Stimulated activated CD4-positive, alpha-beta T cell treated with anti-CD3 and anti-CD28 coated beads, Interleukin-4, amount 100 ng/mL, for 1 hour (primary cell): ENCODE measurements around the gene PLSCR2.
"Not testable (repeated sequence)": the region's sequence is repeated elsewhere in the genome, so short reads cannot be mapped to it uniquely, and the experiment has no call there.

Source experiments
- DNase-seq: peaks from one replicate; pipeline ENCODE4 v3.0.0-alpha.2; 2020

PLSCR2 gene

DNA sequence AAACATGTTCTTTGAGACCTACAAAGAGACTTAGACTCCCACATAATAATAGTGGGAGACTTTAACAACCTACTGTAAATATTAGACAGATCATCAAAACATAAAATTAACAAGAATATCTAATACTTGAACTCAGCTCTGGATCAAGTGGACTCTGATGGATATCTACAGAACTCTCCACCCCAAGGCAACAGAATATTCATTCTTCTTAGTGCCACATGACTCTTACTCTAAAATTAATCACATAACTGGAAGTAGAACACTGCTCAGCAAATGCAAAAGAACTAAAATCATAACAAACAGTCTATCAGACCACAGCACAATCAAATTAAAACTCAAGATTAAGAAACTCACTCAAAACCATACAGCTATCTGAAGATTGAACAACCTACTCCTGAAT, 15.9 kb upstream of the PLSCR2 start:
- no peak for DNase-seq

DNA sequence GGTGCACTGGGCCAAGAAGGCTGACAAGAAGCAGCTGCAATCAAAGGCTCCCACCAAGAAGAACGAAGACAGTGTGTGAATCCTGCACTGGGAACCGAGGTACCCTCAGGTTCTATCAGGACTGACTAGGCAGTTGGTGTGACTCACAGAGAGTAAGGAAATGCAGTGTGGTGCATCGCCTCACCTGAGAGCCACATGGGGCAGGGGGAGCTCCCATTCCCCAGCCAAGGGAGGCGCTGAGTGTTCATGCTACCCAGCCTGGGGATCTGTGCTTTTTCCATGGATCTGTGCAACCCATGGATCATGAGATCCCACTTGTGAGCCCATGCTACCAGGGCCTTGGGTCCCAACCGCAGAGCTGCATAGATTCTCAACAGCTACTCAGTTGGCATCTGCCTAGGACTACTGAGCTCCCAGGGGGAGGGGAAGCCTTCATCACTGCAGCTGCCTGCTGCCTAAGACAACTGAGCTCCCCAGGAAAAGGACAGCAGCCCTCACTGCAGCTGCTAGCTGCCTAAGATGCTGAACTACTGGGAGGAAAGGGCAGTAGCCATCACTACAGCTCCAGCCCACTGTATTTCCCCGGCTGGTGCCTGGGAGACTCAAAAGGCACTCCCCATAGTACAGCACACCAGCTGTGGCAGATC, 6.9 kb upstream of the PLSCR2 start:
- no peak for DNase-seq

DNA sequence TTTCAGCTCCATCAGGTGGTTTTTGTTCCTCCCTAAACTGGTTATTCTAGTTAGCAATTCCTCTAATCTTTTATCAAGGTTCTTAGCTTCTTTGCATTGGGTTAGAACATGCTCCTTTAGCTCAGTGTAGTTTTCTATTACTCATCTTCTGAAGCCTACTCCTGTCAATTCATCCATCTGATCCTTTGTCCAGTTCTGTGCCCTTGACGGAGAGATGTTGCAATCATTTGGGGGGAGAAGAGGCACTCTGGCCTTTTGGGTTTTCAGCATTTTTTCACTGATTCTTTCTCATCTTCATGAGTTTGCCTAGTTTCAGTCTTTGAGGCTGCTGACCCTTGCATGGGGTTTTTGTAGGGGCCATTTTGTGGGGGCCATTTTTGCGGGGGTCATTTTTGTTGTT, 5.6 kb upstream of the PLSCR2 start:
- DNase-seq: not testable (repeated sequence)

DNA sequence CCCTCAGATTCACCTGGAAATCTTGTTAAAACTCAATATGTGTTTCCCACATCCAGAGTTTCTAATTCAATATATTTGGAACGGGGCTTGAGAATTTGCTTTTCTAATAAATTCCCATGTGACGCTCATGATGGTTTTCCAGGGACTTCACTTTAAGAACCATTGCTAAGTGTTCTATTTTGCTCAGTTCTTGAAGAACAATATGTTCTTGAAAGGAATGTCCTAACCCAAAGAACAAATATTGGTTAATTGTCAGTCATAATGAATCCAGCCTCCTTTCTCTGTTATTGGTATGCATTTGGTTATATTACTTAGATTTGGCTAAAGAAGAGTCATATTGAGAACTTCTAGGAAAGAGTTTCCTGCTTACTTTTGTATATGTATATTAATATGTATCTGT, 4.4 kb upstream of the PLSCR2 start:
- no peak for DNase-seq

DNA sequence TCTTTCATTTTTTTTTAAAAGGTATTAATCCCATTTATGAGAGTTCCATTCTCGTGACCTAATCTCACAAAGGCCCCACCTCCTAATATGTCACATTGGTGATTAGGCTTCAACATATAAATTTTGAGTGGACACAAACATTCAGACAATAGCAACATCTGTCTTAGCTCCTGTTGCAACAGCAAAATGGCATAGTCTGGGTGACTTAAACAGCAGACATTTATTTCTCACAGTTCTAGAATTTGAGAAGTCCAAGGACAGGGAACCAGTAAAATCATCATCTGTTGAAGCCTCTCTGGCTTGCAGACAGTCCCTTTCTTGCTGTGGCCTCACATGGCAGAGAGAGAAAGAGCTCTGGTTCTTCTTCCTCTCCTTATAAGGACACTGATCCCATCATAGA, 3.2 kb upstream of the PLSCR2 start:
- DNase-seq: no peak

DNA sequence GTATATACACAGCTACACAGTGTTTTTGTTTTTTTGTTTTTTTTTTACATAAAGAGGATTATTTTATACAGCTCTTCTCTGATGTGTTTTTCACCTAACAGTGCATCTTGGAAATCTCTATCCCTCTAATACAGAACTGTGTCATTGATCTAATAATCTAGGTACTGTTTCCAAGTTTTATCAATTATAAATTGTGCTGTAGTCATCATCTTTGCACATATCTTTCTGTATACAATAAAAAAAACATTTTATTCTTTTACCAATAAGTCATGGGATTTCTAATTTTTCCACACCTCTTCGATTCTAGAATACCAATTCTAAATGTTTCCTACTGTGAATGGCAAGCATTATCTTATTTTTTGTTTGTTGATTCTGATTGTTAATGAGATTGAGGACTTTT, 1.7 kb upstream of the PLSCR2 start:
- DNase-seq: no peak

DNA sequence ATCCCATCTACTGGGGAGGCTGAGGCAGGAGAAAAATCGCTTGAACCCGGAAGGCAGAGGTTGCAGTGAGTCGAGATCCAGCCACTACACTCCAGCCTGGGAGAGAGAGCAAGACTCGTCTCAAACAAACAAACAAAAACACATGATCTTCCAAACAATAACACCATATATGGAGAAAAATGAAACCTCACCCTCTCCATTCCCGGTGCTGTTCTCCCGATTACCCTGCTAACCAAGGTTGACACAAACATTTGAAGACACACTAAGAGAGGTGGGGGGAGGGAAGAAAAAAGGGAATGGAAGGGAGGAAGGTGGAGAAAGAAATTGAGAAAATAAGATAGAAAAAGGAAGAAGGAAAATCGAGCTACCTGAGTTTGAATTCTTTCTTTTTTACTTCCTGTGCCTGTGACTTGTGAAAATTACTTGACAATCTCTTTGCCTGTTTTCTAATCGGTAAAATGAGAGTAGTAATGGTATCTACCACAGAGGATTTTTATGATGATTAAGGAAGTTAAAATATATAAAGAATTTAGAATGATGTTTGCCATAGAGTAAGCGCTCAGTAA, 1.1 kb upstream of the PLSCR2 start:
- no peak for DNase-seq

DNA sequence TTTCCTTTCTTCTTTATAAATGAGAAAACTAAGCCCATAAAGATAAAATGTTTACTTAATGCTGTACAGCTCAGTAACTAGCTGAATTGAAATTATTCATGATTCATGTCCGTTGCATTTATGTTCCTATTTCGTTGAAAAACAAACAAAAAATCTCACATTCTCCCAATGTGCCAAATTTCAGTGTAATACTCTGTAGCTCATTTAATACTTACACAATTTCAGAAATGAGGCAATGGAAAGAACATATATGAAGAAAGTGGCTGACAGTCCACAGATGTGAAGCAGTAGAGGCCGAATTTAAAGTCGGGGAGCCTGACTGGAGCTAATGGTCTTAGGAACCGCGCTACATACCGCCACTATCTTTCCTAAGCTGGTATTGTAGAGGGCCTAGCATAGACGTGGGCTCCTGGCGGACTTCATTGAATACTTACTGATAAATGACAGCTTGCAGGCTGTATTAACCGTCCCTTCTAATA, 651 bp downstream of the PLSCR2 start:
- no peak for DNase-seq

DNA sequence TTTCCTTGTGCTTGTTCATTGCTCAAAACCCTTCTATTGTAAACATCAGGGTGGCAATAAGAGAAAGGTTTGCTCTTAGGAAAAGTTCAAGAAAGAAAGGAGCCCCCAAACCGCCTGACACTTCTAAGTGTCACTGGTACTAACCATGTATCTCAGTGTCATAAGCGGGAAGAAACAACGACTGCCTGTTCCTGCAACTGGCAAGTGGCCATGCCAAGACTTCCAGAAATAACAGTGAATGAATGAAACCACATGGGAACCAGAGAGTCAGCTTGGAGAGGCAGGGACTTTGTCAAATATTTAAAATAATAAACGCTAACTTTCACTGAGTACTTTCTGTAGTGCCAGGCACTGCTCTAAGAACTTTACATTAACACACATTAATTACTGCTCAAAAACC, 1.1 kb downstream of the PLSCR2 start:
- no peak for DNase-seq

DNA sequence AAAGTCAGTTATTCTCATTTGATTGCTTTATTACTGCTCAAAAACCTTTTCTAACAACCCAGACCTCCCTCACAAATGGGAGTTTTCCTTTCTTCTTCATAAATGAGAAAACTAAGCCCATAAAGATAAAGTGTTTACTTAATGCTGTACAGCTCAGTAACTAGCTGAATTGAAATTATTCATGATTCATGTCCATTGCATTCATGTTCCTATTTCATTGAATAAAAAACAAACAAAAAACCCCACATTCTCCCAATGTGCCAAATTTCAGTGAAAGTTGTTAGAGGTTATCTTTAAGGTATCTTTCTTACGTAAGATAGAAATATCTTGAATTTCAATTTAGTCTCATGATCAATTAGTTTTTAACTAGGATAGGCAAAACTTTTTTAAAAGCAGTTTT, 2.8 kb downstream of the PLSCR2 start:
- DNase-seq: no peak

DNA sequence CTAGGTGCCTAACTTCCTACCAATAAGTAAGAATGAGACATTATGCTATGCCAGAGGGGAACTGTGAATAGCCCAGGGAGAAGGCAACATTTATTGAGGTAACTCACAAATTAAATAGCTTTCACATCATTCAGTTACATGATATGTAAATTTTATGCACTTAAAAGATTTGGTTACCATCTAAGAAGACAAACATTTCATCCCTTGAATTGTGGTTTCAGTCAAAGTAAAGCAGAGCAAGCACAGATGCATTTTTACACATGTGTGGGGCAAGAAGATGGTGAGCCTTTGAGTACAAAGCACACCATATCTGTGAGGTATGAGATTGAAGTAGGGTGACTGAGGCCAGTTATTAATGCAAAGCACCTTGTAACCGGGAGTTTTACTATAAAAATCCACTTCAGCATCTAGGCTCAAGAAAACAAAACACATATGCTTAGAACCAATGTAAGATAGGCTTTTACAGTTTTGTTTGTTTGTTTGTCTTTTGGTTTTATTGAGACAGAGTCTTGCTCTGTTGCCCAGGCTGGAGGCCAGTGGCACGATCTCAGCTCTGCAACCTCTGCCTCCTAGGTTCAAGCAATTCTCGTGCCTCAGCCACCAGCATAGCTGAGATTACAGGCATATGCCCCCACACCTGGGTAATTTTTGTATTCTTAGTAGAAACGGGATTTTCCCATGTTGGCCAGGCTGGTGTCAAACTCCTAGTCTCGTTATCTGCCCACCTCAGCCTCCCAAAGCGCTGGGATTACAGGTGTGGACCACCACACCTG, 3.5 kb downstream of the PLSCR2 start:
- no peak for DNase-seq

DNA sequence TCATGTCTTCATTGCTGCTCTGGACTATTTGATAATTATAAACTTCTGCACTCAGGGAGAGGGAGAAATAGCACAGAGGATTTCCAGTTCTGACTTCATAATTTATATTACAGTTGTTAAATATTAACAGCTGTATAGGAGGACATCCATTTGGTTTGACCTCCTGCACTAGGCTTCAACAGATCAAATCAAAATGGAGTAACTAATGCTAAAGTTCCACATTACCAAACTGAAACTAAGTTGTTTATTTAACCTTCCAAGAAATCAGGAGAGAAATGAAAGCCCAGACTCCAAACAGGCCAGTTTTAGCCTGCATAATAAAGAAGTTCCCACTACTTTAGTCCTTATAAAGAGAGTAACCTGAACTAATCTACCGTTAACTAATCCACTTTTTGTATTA, 4.6 kb downstream of the PLSCR2 start:
- no peak for DNase-seq

DNA sequence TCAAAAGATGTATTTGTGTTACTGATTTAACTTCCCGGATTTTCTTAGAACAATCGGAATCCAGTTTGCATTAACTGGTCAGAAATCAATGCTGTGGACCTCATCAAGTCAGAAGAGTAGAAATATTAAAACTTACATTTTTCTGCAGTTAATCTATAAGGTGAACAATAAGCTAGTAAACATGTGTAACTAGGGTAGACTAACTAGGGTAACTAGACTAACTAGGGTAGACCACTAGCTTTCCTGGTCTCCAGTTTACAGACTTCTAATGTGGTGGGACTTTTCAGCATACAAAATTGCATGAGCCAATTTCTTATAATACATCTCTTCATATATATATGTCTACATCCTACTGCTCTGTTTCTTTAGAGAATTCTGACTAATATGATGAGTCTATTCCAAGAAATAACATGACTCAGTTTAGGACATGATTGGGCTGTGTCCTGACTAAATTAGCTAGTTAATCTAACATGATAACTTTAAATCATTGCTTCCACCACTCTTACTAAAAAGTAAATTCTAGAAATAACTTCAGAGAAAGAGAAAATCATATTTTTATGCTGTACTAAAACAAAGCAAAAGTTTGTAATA, 5.3 kb downstream of the PLSCR2 start:
- no peak for DNase-seq

DNA sequence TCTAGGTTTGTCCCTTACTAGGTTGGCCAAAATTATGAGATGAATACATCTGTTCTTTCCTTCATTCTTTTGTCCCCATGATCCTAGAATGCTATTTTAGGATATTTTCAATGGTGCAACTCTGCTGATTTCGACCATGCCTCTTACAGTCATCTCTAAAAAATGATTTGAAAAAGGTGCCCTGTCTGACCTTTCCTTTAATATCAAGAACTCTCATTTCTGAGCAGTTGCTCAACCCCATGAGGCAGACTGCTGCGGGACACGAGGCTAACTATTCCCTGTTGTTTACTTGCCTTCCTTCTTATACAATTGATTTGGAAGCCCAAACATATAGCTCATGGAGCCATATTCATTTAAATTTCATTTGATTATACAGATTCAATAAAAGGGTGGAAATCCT, 14.6 kb downstream of the PLSCR2 start:
- DNase-seq: no peak

DNA sequence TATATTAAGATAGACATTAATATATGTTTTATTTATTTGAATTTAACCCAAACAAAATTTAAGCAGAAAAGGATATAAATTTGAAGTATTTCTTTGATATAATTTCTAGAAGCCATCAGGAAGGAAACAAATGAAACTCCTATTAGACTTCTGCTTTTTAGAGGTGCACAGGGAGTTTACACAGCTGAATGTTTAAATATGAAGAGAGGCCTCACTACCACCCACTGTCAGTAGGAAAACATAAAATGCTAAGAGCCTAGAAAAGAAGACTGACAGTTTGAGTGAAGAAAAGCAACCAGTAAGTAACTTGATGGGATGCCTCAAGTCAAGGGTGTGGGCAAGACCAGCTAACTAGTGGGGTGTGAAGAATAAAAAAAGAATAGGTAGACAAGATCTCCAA, 19.7 kb downstream of the PLSCR2 start:
- no peak for DNase-seq

DNA sequence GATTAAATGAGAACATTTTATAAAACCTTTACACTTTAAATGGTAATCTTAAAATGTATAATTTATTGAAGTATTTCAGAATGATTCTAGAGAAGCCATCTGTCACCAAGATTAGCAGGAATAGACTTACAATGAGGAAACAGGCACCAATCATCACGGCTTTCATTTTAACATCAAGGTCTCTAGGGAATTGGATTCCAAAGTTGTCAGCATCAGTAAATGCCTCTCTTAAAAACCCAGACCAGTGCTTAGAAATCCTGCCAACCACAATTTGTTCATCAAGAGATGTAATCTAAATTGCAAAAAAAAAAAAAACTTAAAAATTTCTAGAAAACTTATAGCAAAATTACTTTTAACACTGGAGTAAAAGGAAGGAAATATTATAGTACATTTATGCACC, 20.3 kb downstream of the PLSCR2 start:
- DNase-seq: no peak

DNA sequence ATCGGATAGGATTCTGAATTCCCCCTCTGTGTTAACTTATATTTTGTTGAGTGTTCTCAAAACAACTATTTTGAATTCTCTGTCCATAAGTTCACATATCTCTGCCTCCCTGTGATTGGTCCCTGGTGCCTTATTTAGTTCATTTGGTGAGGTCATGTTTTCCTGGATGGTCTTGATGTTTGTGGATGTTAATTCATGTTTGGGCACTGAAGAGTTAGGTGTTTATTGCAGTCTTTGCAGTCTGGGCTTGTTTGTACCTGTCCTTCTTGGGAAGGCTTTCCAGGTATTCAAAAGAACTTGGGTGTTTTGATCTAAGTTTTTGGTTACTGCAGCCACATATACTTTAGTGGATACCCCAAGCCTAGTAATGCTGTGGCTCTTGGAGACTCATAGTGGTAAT, 23.3 kb downstream of the PLSCR2 start:
- no peak for DNase-seq

DNA sequence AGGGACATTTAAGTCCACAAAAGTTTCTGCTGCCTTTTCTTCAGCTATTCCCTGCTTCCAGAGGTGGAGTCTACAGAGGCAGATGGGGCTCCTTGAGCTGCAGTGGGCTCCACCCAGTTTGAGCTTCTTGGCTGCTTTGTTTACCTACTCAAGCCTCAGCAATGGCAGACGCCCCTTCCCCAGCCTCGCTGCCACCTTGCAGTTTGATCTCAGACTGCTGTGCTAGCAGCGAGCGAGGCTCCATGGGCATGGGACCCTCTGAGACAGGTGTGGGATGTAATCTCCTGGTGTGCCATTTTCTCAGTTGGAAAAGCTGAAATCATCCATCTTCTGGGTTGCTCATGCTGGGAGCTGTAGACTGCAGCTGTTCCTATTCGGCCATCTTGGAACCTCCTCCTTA, 29.1 kb downstream of the PLSCR2 start:
- not testable (repeated sequence) for DNase-seq

DNA sequence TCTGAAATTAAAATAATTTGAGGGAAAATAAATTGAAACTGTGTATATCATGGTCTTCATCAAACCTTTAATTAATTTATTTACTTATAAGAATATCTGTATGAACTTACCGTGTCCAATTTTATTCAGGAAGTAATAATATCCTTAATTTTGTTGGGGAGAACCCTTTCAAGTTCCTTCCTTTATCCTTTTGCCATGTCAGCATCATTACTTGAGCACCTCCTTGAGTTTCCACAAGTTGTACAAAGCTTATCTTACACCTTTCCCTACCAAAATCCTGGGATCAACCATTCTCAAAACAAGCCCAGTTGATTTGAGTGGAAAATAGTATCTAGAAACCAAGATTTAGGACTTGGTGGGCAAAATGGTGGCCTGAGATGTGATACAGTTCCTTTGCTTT, 37.3 kb downstream of the PLSCR2 start:
- DNase-seq: no peak

DNA sequence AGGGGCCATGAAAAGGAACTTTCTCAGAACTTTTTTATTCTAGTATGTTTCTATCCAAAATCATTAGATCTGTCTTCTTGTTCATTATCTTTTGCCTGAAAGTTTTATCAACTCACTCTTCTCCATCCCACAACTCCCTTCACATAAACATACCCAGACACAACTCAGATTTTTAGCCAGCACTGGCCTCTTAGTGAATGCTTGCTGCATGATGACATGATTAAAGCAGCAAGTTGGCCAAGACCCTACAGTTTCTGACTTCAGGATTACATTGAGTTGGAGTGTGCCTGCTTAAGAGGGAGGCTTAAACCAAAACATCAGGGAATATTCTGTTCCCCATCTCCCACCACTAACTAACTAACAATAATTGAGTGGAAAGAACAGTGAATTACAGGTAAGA, 38.1 kb downstream of the PLSCR2 start:
- no peak for DNase-seq

DNA sequence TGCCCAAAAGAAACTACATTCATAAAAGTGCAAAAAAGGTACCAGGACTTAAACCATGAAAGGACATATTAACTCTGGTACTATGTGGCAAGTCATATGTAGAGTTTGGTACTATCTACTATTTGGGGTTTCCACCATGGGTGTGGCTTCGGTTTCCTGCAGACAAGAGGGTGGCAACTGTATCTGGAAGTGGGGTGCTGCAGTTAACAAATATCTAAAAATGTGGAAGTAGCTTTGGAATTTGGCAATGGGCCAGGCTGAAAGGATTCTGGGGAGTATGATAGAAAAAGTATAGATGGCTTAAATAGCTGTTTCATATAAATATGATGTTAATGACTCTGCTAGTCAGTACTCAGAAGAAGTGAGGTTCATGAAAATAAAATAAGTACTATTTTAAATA, 44.0 kb downstream of the PLSCR2 start:
- no peak for DNase-seq

DNA sequence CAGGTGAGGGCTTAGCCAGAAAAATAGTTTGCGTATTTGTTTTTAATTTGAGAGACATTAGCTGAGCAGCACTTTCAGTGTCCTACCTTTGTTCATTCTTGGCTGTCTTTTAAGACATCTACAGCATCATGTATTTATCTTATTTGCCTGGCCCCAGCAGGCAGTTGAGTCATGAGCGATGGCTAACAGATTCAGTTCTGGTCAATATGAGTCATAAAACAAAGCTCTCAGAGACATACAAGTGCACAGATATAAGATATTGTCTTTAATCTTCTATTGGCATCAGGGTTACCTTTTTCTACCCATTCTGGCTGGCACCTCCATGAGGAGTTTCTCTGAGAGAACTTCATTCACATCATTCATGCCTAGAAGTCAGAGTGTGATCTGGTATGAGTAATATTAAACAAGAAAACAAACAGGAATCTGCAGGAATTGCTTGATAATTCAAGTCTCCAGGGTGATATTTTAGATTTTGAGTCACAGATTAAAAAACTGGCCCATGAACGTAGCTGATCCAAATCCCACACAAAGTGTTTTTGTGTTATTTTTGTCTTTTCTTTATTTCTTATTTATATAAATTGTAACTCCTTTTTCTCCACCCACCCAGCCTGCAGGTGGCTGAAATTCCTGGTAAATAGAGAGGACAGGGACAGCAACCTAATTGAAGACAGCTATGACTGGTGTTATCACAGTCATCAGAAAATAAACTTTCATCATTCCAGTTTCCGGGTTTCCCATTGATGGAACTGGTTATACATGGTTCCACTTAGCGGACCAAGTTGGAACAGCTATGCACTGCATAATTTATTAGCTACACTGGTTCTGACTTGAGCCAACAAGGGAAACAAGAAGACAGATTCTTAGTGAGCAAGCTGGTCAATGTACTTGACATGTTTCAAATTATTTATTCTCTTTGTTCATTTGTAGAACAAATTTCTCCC, 47.3 kb downstream of the PLSCR2 start:
- DNase-seq: no peak

DNA sequence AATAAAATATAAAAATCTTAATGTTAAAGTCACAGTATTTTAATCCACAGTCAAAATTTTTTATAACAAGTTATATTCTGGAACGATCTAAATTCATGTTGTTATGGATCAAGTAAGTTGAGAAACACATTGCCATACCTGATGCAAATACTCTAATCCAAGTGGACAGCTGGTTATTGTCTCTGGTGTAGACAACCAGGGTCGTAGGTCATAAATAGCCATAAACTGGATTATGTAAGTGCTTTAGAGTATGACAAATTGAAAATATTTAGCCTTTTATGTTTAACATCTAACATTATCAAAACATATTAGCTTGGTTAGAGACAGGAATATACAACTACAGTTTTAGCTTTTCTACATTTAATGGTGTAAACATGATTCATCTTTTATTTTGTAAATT, 53.0 kb downstream of the PLSCR2 start:
- no peak for DNase-seq
